ENCODE data around the gene NEU2.
"Not testable (repeated sequence)": the region's sequence is repeated elsewhere in the genome, so short reads cannot be mapped to it uniquely, and the experiment has no call there.

Gene NEU2

DNA sequence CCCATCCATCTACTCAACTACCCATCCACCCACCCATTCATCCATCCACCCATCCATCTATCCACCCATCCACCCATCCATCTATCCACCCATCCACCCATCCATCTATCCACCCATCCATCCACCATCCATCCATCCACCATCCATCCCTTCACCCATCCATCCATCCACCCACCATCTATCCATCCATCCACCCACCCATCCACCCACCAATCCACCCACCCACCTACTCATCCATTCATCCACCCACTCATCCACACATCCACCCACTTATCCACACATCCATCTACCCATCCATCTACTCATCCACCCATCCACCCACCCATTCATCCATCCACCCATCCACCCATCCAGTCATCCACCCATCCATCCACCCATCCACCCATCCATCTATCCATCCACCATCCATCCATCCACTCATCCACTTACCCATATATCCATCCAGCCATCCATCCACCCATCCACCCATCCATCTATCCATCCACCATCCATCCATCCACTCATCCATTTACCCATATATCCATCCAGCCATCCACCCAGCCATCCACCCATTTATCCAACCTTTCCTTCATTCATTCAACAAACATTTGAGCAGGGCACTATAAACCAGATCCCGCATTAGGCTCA, 17.3 kb upstream of the NEU2 start:
- no peak overlapping the region for H3K4me2 ChIP-seq (ENCODE audit: low read length)
- no peaks in the 10 kb centered on the region for H3K36me3 ChIP-seq (ENCODE audit: insufficient read depth, low read length)
- H3K79me2 ChIP-seq (ENCODE audit: insufficient read depth, low read length), result no peaks in the 10 kb centered on the region
- TF ChIP-seq EZH2 (IDR thresholded peaks at IDR 0.05; ENCODE audit: borderline replicate concordance, low read length), result no peak
- TF ChIP-seq, protein P1, sequence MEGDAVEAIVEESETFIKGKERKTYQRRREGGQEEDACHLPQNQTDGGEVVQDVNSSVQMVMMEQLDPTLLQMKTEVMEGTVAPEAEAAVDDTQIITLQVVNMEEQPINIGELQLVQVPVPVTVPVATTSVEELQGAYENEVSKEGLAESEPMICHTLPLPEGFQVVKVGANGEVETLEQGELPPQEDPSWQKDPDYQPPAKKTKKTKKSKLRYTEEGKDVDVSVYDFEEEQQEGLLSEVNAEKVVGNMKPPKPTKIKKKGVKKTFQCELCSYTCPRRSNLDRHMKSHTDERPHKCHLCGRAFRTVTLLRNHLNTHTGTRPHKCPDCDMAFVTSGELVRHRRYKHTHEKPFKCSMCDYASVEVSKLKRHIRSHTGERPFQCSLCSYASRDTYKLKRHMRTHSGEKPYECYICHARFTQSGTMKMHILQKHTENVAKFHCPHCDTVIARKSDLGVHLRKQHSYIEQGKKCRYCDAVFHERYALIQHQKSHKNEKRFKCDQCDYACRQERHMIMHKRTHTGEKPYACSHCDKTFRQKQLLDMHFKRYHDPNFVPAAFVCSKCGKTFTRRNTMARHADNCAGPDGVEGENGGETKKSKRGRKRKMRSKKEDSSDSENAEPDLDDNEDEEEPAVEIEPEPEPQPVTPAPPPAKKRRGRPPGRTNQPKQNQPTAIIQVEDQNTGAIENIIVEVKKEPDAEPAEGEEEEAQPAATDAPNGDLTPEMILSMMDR (IDR thresholded peaks at IDR 0.05; ENCODE audit: low read length), result no peak
- H3K4me3 ChIP-seq (ENCODE audit: low read depth, low read length, poor library complexity, severe bottlenecking), result no peak overlapping the region
- H3K4me1 ChIP-seq (ENCODE audit: insufficient read depth, low read length, severe bottlenecking), result no peaks in the 10 kb centered on the region
- H3K9me3 ChIP-seq (ENCODE audit: low read length), result no peaks in the 10 kb centered on the region
- H3K27ac ChIP-seq (ENCODE audit: low read depth, low read length, poor library complexity, severe bottlenecking), result no peak overlapping the region
- no peaks in the 10 kb centered on the region for H3K27me3 ChIP-seq (ENCODE audit: insufficient read depth, low read length)
- H3K9ac ChIP-seq (ENCODE audit: low read length), result no peak overlapping the region
- H3K9me2 ChIP-seq (ENCODE audit: low read depth, low read length), result no peaks in the 10 kb centered on the region
- H2AFZ ChIP-seq (ENCODE audit: low read length), result no peak overlapping the region
- H3F3A ChIP-seq (ENCODE audit: insufficient read depth, low read length), result no peaks in the 10 kb centered on the region
- H4K20me1 ChIP-seq (ENCODE audit: insufficient read depth, low read length), result no peaks in the 10 kb centered on the region

DNA sequence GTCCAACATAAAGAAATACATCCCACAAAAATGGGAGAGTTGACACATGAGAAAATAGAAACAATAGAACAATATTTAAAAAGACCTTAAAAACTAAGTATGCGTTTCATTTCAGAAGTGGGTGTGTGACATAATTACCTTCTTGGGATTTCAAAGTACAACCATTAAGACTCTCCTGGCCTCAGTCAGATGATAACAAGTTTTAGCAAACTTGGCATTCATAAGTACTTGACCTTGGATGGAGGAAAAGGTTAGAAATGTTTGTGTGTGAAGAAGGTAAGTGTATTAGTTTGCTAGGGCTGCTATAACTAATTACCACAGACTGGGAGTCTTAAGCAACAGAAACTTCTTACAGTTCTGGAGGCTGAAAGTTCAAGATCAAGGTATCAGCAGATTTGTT, 14.5 kb upstream of the NEU2 start:
- TF ChIP-seq, protein P1 (IDR thresholded peaks at IDR 0.05; ENCODE audit: low read length), result no peak
- TF ChIP-seq EZH2 (IDR thresholded peaks at IDR 0.05; ENCODE audit: borderline replicate concordance, low read length), result no peak
- Histone ChIP-seq H4K20me1 (ENCODE audit: insufficient read depth, low read length) (no peaks in the 10 kb centered on the region), H3K4me1 (ENCODE audit: insufficient read depth, low read length, severe bottlenecking) (no peaks in the 10 kb centered on the region), H3K9me3 (ENCODE audit: low read length) (no peaks in the 10 kb centered on the region), H3K27ac (ENCODE audit: low read depth, low read length, poor library complexity, severe bottlenecking) (no peak overlapping the region), H3K4me2 (ENCODE audit: low read length) (no peak overlapping the region), H3K36me3 (ENCODE audit: insufficient read depth, low read length) (no peaks in the 10 kb centered on the region), H3K9ac (ENCODE audit: low read length) (no peak overlapping the region), H2AFZ (ENCODE audit: low read length) (no peak overlapping the region), H3K27me3 (ENCODE audit: insufficient read depth, low read length) (no peaks in the 10 kb centered on the region), H3K79me2 (ENCODE audit: insufficient read depth, low read length) (no peaks in the 10 kb centered on the region), H3F3A (ENCODE audit: insufficient read depth, low read length) (no peaks in the 10 kb centered on the region), H3K9me2 (ENCODE audit: low read depth, low read length) (no peaks in the 10 kb centered on the region), H3K4me3 (ENCODE audit: low read depth, low read length, poor library complexity, severe bottlenecking) (no peak overlapping the region)

DNA sequence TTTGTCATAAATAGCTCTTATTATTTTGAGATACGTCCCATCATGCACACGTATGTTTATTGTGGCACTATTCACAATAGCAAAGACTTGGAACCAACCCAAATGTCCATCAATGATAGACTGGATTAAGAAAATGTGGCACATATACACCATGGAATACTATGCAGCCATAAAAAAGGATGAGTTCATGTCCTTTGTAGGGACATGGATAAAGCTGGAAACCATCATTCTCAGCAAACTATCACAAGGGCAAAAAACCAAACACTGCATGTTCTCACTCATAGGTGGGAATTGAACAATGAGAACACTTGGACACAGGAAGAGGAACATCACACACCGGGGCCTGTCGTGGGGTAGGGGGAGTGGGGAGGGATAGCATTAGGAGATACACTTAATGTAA, 12.9 kb upstream of the NEU2 start:
- H3K4me3 ChIP-seq (ENCODE audit: low read depth, low read length, poor library complexity, severe bottlenecking); H3K9ac ChIP-seq (ENCODE audit: low read length); H3K4me2 ChIP-seq (ENCODE audit: low read length); H3K4me1 ChIP-seq (ENCODE audit: insufficient read depth, low read length, severe bottlenecking); H3K79me2 ChIP-seq (ENCODE audit: insufficient read depth, low read length); H3K9me2 ChIP-seq (ENCODE audit: low read depth, low read length); H4K20me1 ChIP-seq (ENCODE audit: insufficient read depth, low read length); H3K27me3 ChIP-seq (ENCODE audit: insufficient read depth, low read length); H3K9me3 ChIP-seq (ENCODE audit: low read length); H3K27ac ChIP-seq (ENCODE audit: low read depth, low read length, poor library complexity, severe bottlenecking); H3F3A ChIP-seq (ENCODE audit: insufficient read depth, low read length); H2AFZ ChIP-seq (ENCODE audit: low read length); H3K36me3 ChIP-seq (ENCODE audit: insufficient read depth, low read length): not testable (repeated sequence)

DNA sequence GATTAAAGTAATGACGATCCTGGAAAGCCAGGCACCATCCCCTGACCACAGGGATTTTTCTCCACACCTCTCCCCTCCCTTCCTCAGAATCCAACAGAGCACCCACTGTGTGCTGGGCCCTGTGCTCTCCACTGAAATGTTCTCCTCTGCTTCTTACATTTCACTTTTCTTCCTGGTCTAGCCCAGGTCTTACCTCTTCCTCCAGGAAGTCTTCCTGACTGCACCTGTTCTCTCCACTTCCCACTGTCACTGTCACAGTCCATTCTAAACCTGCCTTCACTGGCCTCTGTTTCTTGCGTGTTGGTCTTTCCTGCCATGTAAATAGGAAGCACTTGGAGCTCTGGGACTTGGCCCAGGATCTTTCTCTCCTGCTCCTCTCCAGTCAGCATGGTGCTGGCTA, 12.0 kb upstream of the NEU2 start:
- H3K9me2 ChIP-seq (ENCODE audit: low read depth, low read length), result no peaks in the 10 kb centered on the region
- TF ChIP-seq, protein P1 (IDR thresholded peaks at IDR 0.05; ENCODE audit: low read length), result no peak
- TF ChIP-seq EZH2 (IDR thresholded peaks at IDR 0.05; ENCODE audit: borderline replicate concordance, low read length), result no peak
- H3K27ac ChIP-seq (ENCODE audit: low read depth, low read length, poor library complexity, severe bottlenecking), result no peak overlapping the region
- H4K20me1 ChIP-seq (ENCODE audit: insufficient read depth, low read length), result no peaks in the 10 kb centered on the region
- no peaks in the 10 kb centered on the region for H3K79me2 ChIP-seq (ENCODE audit: insufficient read depth, low read length)
- H3K4me1 ChIP-seq (ENCODE audit: insufficient read depth, low read length, severe bottlenecking), result no peaks in the 10 kb centered on the region
- H3K4me2 ChIP-seq (ENCODE audit: low read length), result no peak overlapping the region
- no peaks in the 10 kb centered on the region for H3F3A ChIP-seq (ENCODE audit: insufficient read depth, low read length)
- H3K9me3 ChIP-seq (ENCODE audit: low read length), result no peaks in the 10 kb centered on the region
- no peaks in the 10 kb centered on the region for H3K27me3 ChIP-seq (ENCODE audit: insufficient read depth, low read length)
- no peak overlapping the region for H3K4me3 ChIP-seq (ENCODE audit: low read depth, low read length, poor library complexity, severe bottlenecking)
- H3K36me3 ChIP-seq (ENCODE audit: insufficient read depth, low read length), result no peaks in the 10 kb centered on the region
- no peak overlapping the region for H3K9ac ChIP-seq (ENCODE audit: low read length)
- no peak overlapping the region for H2AFZ ChIP-seq (ENCODE audit: low read length)
